ENCODE results near the gene PDGFRB. TPM values are rescaled to one million over a fixed set of nuclear protein-coding genes. Genes with fewer than 3 reads are reported as not detected.

PDGFRB gene
- polyA plus RNA-seq, 2 of the 4 experiments (the other 2 are of a cell fraction): 0.22 TPM

- DNase-seq (ENCODE audit: low read depth in 1 of 2, low spot score in 1 of 2) (no peak), FAIRE-seq (no peak), ATAC-seq (no peak)
- Histone ChIP-seq H3K4me3 (no peak overlapping the region), H3K4me2 (no peak overlapping the region), H3K4me1 (peaks cover 10% of the 10 kb centered on the region; the same call in 2 of the 3 replicates), H3K9me3 (no peaks in the 10 kb centered on the region), H3K27ac (no peak overlapping the region)
- POLR2A ChIA-PET: no interaction called here
- CTCF ChIA-PET: interaction anchor here (1.3 to 11.7 kb wide), 6 partner anchors 10 to 293 kb away, joined by 3 to 98 read pairs (median 8); no protein-coding TSS in a partner anchor
- WGBS (ENCODE audit: missing lambda C conversion rate): 73% methylated on average over 6 of the region's 6 CpGs
- TF ChIP-seq, protein P1, sequence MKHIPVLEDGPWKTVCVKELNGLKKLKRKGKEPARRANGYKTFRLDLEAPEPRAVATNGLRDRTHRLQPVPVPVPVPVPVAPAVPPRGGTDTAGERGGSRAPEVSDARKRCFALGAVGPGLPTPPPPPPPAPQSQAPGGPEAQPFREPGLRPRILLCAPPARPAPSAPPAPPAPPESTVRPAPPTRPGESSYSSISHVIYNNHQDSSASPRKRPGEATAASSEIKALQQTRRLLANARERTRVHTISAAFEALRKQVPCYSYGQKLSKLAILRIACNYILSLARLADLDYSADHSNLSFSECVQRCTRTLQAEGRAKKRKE (CRISPR knock-in tag; IDR thresholded peaks at IDR 0.05; ENCODE audit: low read depth): no peak
- TF ChIP-seq HOXB13 (CRISPR knock-in tag; IDR thresholded peaks at IDR 0.05; ENCODE audit: low read depth) (no peak), HDAC2 (IDR thresholded peaks at IDR 0.05) (no peak), HEYL (CRISPR knock-in tag; IDR thresholded peaks at IDR 0.05) (no peak), HOXA7 (CRISPR knock-in tag; IDR thresholded peaks at IDR 0.05) (no peak), FOSB (CRISPR knock-in tag; IDR thresholded peaks at IDR 0.05) (no peak)
- TF ChIP-seq, protein P2, sequence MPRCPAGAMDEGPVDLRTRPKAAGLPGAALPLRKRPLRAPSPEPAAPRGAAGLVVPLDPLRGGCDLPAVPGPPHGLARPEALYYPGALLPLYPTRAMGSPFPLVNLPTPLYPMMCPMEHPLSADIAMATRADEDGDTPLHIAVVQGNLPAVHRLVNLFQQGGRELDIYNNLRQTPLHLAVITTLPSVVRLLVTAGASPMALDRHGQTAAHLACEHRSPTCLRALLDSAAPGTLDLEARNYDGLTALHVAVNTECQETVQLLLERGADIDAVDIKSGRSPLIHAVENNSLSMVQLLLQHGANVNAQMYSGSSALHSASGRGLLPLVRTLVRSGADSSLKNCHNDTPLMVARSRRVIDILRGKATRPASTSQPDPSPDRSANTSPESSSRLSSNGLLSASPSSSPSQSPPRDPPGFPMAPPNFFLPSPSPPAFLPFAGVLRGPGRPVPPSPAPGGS (IDR thresholded peaks at IDR 0.05): no peak
- TF ChIP-seq, protein P3, sequence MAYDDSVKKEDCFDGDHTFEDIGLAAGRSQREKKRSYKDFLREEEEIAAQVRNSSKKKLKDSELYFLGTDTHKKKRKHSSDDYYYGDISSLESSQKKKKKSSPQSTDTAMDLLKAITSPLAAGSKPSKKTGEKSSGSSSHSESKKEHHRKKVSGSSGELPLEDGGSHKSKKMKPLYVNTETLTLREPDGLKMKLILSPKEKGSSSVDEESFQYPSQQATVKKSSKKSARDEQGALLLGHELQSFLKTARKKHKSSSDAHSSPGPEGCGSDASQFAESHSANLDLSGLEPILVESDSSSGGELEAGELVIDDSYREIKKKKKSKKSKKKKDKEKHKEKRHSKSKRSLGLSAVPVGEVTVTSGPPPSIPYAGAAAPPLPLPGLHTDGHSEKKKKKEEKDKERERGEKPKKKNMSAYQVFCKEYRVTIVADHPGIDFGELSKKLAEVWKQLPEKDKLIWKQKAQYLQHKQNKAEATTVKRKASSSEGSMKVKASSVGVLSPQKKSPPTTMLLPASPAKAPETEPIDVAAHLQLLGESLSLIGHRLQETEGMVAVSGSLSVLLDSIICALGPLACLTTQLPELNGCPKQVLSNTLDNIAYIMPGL (CRISPR knock-in tag; IDR thresholded peaks at IDR 0.05; ENCODE audit: borderline replicate concordance): no peak
Measured at GRCh38 chr5:150126921-150127265, 28.8 kb downstream of the PDGFRB start.

GRCh38 chr5:150126199-150126920, 29.3 kb downstream of the PDGFRB start:
- WGBS (ENCODE audit: missing lambda C conversion rate): 76% methylated on average over 10 of the region's 10 CpGs
- DNase-seq (ENCODE audit: low read depth in 1 of 2, low spot score in 1 of 2) (no peak), ATAC-seq (0 out of 6 replicates have a peak, but pooled peaks of 1 of the 2 experiments have one; percentile 12), FAIRE-seq (no peak)
- no peak overlapping the region for H3K27ac ChIP-seq
- TF ChIP-seq, protein P4, sequence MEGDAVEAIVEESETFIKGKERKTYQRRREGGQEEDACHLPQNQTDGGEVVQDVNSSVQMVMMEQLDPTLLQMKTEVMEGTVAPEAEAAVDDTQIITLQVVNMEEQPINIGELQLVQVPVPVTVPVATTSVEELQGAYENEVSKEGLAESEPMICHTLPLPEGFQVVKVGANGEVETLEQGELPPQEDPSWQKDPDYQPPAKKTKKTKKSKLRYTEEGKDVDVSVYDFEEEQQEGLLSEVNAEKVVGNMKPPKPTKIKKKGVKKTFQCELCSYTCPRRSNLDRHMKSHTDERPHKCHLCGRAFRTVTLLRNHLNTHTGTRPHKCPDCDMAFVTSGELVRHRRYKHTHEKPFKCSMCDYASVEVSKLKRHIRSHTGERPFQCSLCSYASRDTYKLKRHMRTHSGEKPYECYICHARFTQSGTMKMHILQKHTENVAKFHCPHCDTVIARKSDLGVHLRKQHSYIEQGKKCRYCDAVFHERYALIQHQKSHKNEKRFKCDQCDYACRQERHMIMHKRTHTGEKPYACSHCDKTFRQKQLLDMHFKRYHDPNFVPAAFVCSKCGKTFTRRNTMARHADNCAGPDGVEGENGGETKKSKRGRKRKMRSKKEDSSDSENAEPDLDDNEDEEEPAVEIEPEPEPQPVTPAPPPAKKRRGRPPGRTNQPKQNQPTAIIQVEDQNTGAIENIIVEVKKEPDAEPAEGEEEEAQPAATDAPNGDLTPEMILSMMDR (IDR thresholded peaks at IDR 0.05): no peak
- no peak for TF ChIP-seq MAZ (IDR thresholded peaks at IDR 0.05; ENCODE audit: borderline replicate concordance, low read depth, low read length)
- no peak for TF ChIP-seq CHD4 (IDR thresholded peaks at IDR 0.05; ENCODE audit: borderline replicate concordance)
- no peak for TF ChIP-seq HDAC2 (IDR thresholded peaks at IDR 0.05)
- TF ChIP-seq, protein P3 (CRISPR knock-in tag; IDR thresholded peaks at IDR 0.05; ENCODE audit: borderline replicate concordance): no peak
- no peak for TF ChIP-seq SMC3 (IDR thresholded peaks at IDR 0.05)
- no peak for TF ChIP-seq JUN (IDR thresholded peaks at IDR 0.05)
- no peak for TF ChIP-seq CEBPB (IDR thresholded peaks at IDR 0.05)
- TF ChIP-seq HOXB5 (CRISPR knock-in tag; IDR thresholded peaks at IDR 0.05): no peak
- no peak for TF ChIP-seq ZNF302 (CRISPR knock-in tag; IDR thresholded peaks at IDR 0.05)
- TF ChIP-seq, protein P1 (CRISPR knock-in tag; IDR thresholded peaks at IDR 0.05; ENCODE audit: low read depth): no peak
- TF ChIP-seq USF2 (IDR thresholded peaks at IDR 0.05): no peak
- TF ChIP-seq RNF2 (IDR thresholded peaks at IDR 0.05; ENCODE audit: borderline replicate concordance, low read depth): no peak
- no peak for TF ChIP-seq HOXA7 (CRISPR knock-in tag; IDR thresholded peaks at IDR 0.05)
- no peak for TF ChIP-seq FOSL2 (IDR thresholded peaks at IDR 0.05)
- TF ChIP-seq FOSL2 (CRISPR knock-in tag; IDR thresholded peaks at IDR 0.05): no peak
- TF ChIP-seq GATA3 (IDR thresholded peaks at IDR 0.05; ENCODE audit: borderline replicate concordance): no peak
- no peak for TF ChIP-seq EHF (CRISPR knock-in tag; IDR thresholded peaks at IDR 0.05)
- no peak for TF ChIP-seq NPAS2 (CRISPR knock-in tag; IDR thresholded peaks at IDR 0.05; ENCODE audit: borderline replicate concordance)
- no peak for TF ChIP-seq BHLHE40 (IDR thresholded peaks at IDR 0.05; ENCODE audit: low read depth, low read length)
- TF ChIP-seq, protein P5, sequence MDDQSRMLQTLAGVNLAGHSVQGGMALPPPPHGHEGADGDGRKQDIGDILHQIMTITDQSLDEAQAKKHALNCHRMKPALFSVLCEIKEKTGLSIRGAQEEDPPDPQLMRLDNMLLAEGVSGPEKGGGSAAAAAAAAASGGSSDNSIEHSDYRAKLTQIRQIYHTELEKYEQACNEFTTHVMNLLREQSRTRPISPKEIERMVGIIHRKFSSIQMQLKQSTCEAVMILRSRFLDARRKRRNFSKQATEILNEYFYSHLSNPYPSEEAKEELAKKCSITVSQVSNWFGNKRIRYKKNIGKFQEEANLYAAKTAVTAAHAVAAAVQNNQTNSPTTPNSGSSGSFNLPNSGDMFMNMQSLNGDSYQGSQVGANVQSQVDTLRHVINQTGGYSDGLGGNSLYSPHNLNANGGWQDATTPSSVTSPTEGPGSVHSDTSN (IDR thresholded peaks at IDR 0.05): no peak
- no peak overlapping the region for H3K4me2 ChIP-seq
- ChIA-PET CTCF (interaction anchor here (0.7 to 11.7 kb wide), 9 partner anchors 10 to 292 kb away, joined by 3 to 98 read pairs (median 6); no protein-coding TSS in a partner anchor), POLR2A (interaction anchor here (0.7 kb wide), 1 partner anchor 20 kb away, joined by 3 read pairs; no protein-coding TSS in a partner anchor)
- H3K9me3 ChIP-seq: no peaks in the 10 kb centered on the region
- peaks cover 10% of the 10 kb centered on the region; the same call in 2 of the 3 replicates for H3K4me1 ChIP-seq
- no peak overlapping the region for H3K4me3 ChIP-seq

Measured in A549 (cell line).